H1 (cell line): ENCODE measurements around the gene MAP4K1. TPM values are rescaled to one million over a fixed set of nuclear protein-coding genes. Genes with fewer than 3 reads are reported as not detected.

ENCODE experiments used
- ASH2L ChIP-seq: fragments of 200-600, 300-600 bp; sonication (generic); IDR thresholded peaks from one replicate; pipeline ENCODE4 v1.7.1; 2017; ENCODE audit warnings: low read length
- BACH1 ChIP-seq: IDR thresholded peaks from 2 replicates; pipeline ENCODE4 v1.6.1; 2012; ENCODE audit warnings: low read length, improper control_type of control experiment
- GTF2F1 ChIP-seq: IDR thresholded peaks from 2 replicates; pipeline ENCODE4 v1.6.1; 2012; ENCODE audit warnings: low read depth, low read length, improper control_type of control experiment, borderline replicate concordance
- MAFK ChIP-seq: IDR thresholded peaks from 2 replicates; pipeline ENCODE4 v1.6.1; 2012; ENCODE audit warnings: low read depth, mild to moderate bottlenecking, improper control_type of control experiment, low read length
- PHF8 ChIP-seq: fragments of 200-600 bp; sonication (generic); conservative IDR thresholded peaks from 2 replicates; pipeline ENCODE4 v1.7.1; 2012; ENCODE audit warnings: low read depth, mild to moderate bottlenecking, inconsistent platforms, low read length, moderate library complexity
- RAD21 ChIP-seq, 2 experiments: IDR thresholded peaks in 1 of 2; conservative IDR thresholded peaks in 1 of 2; 2 replicates each; pipeline ENCODE4 v1.6.1; 2011; ENCODE audit warnings: low read depth in 2 of 2, low read length in 2 of 2, improper control_type of control experiment in 1 of 2, inconsistent platforms in 1 of 2, mild to moderate bottlenecking in 1 of 2, moderate library complexity in 1 of 2
- RFX5 ChIP-seq: IDR thresholded peaks from 2 replicates; pipeline ENCODE4 v1.6.1; 2011; ENCODE audit warnings: low read depth, low read length, improper control_type of control experiment, borderline replicate concordance
- SIX5 ChIP-seq: IDR thresholded peaks from 2 replicates; pipeline ENCODE4 v1.6.1; 2011; ENCODE audit warnings: mild to moderate bottlenecking, low read depth, low read length
- TAF1 ChIP-seq: IDR thresholded peaks from 2 replicates; pipeline ENCODE4 v1.6.1; 2011; ENCODE audit warnings: mild to moderate bottlenecking, low read depth, low read length
- polyA plus RNA-seq, 7 experiments: library from polyadenylated mRNA; depleted of rRNA in 3 of 7; stranded (reverse) in 5 of 7; unstranded in 2 of 7; fragments of >200 nt in 5 of 7; fragments of 200-250 nt in 2 of 7; gene quantifications; 1 replicate in 5 of 7; 2 replicates in 1 of 7; 4 replicates in 1 of 7; pipeline versions ENCODE4 v1.2.1 to v1.2.3, GENCODE V29; 2011 to 2013; ENCODE audit warnings: missing spikeins in 2 of 7, mixed read lengths in 2 of 7
- total RNA-seq: library from RNA; stranded (reverse); fragmentation: NEBNext Ultra II Directional; extraction: Animal tissue kit (Norgen Biotek cat#: 25700); gene quantifications from 2 replicates; pipeline ENCODE4 v1.2.1, GENCODE V29; 2021

The MAP4K1 gene
- total and polyA plus RNA-seq, 2 of the 8 experiments (the other 6 are each of a cell fraction or from before 2014, with no cell fraction given), result 9.0 to 10.4 TPM

DNA sequence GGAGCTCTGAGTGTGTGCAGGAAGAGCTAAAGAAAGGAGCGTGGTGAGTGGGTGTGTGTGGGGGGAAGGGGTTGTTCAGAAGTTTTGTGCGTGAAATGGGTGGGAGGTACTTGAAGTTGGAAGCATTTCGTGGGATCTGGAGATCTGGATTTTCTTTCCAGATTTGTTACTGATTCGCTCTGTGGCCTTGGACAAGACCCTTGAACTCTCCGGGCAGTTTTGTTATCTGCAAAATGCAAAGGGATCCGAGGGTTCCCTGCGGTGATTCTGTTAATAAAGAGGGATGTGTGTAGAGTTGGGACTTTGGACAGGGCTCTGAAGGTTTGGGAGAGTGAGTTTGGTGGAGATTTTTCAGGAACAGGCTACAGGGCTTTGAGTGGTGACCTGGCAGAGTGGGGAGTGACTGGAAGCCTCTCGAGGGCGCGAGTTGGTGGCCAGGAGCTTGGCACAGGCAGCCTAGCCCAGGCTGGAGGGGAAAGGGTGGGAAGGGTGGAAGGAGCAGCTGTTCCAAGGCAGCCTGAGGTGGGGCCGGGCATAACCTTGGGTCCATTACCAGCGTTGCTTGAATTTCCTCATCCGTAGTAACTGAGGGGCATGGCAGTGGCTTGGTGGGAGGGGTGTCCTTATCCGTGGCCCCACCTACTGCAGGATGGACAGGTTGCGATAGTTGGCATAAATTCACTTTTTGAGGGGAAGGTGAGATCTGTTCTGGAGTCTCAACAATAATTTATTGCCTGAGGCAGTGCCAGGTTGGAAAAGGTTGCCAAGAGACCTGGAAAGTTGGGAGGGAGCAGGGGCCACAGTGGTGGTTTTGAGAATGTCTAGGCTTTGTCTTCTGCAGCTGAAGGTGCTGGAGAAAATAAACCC, 31.8 kb upstream of the MAP4K1 start (continued):
- TF ChIP-seq BACH1 (no peak), RFX5 (no peak), RAD21 (IDR thresholded peaks at IDR 0.05 in 1 of 2, conservative IDR thresholded peaks at IDR 0.05 in 1 of 2; ENCODE audit: low read depth in 2 of 2, low read length in 2 of 2) (no peak), GTF2F1 (no peak), TAF1 (0 out of 2 replicates have a peak, but pooled peaks have one; percentile 2), MAFK (no peak), PHF8 (no peak), ASH2L (no peak), SIX5 (no peak)
